ENCODE results near the gene PTPRN2. TPM values are rescaled to one million over a fixed set of nuclear protein-coding genes. Genes with fewer than 3 reads are reported as not detected.

The PTPRN2 gene
- total and polyA plus RNA-seq, 2 of the 8 experiments (the other 6 are each of a cell fraction or from before 2014, with no cell fraction given): 2.6 to 4.5 TPM

DNA sequence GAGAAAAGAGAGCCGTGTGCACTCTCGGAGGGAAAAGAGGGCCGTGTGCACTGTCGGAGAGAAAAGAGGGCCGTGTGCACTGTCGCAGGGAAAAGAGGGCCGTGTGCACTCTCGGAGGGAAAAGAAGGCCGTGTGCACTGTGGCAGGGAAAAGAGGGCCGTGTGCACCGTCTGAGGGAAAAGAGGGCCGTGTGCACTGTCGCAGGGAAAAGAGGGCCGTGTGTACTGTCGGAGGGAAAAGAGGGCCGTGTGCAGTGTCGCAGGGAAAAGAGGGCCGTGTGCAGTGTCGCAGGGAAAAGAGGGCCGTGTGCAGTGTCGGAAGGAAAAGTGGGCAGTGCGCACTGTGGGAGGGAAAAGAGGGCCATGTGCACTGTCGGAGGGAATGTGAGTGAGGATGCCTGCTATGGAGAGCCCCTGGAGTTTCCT, 1062.1 kb downstream of the PTPRN2 start:
- Histone ChIP-seq H2BK12ac (ENCODE audit: low read depth, low read length) (no peak overlapping the region), H3K18ac (ENCODE audit: extremely low read depth, low read length) (no peak overlapping the region), H3K9ac (replicated peaks in 1 of 4; ENCODE audit: extremely low read depth in 1 of 4, low read depth in 3 of 4, low read length in 3 of 4) (no peak overlapping the region), H4K8ac (ENCODE audit: extremely low read depth, insufficient read depth, low read length) (no peak overlapping the region), H2BK120ac (replicated peaks; ENCODE audit: low read depth, low read length) (no peak overlapping the region), H4K91ac (replicated peaks; ENCODE audit: insufficient read length, low read length) (no peak overlapping the region), H2BK20ac (ENCODE audit: low read length) (no peak overlapping the region), H3K9me3 (ENCODE audit: insufficient read depth in 2 of 2, low read depth in 1 of 2, low read length in 1 of 2) (no peaks in the 10 kb centered on the region), H2BK15ac (ENCODE audit: low read length) (no peak overlapping the region), H3K79me1 (ENCODE audit: low read depth, low read length) (no peaks in the 10 kb centered on the region), H3K4ac (replicated peaks; ENCODE audit: insufficient read length, low read depth, low read length) (no peak overlapping the region), H3K36me3 (ENCODE audit: control insufficient read depth in 2 of 4, insufficient read depth in 4 of 4, low read length in 3 of 4) (no peaks in the 10 kb centered on the region), H4K5ac (ENCODE audit: insufficient read length, low read depth, low read length) (no peak overlapping the region), H3K23me2 (ENCODE audit: low read depth, low read length) (no peaks in the 10 kb centered on the region), H3K27ac (ENCODE audit: low read depth, low read length) (no peak overlapping the region), H4K20me1 (replicated peaks in 1 of 2; ENCODE audit: control insufficient read depth in 1 of 2, insufficient read depth in 2 of 2, low read length in 2 of 2) (no peaks in the 10 kb centered on the region), H3K23ac (ENCODE audit: insufficient read length) (no peak overlapping the region), H3K79me2 (ENCODE audit: control insufficient read depth in 1 of 2, insufficient read depth in 2 of 2, low read length in 2 of 2) (no peaks in the 10 kb centered on the region), H2AFZ (ENCODE audit: low read length) (no peak overlapping the region), H3K4me2 (ENCODE audit: insufficient read depth in 1 of 2, low read depth in 2 of 2, low read length in 2 of 2) (no peak overlapping the region), H3K14ac (ENCODE audit: insufficient read length) (no peak overlapping the region), H3K4me1 (replicated peaks in 1 of 4; ENCODE audit: control insufficient read depth in 3 of 4, insufficient read depth in 4 of 4, low read length in 3 of 4) (no peaks in the 10 kb centered on the region; a peak in 3 of 7 replicates), H3K4me3 (ENCODE audit: extremely low read depth in 1 of 4, insufficient read depth in 2 of 4, low read depth in 3 of 4, low read length in 4 of 4) (no peak overlapping the region), H3K27me3 (replicated peaks in 1 of 4; ENCODE audit: control insufficient read depth in 3 of 4, extremely low read depth in 1 of 4, insufficient read depth in 3 of 4, low read length in 3 of 4) (no peaks in the 10 kb centered on the region; a peak in 1 of 7 replicates), H2BK5ac (ENCODE audit: low read depth, low read length) (no peak overlapping the region; the same call in 1 of the 2 replicates), H3K56ac (replicated peaks; ENCODE audit: insufficient read length, low read depth, low read length) (no peak overlapping the region), H2AK5ac (ENCODE audit: low read depth, low read length) (no peak overlapping the region)
- DNase-seq (ENCODE audit: low read depth in 1 of 2, low spot score in 2 of 2) (peak in 1 of 2 experiments; percentile 40), FAIRE-seq (no peak)
- WGBS, 2 experiments (ENCODE audit: extremely low coverage in 1 of 2, insufficient coverage in 1 of 2, insufficient read length in 1 of 2, insufficient replicate concordance in 2 of 2, low coverage in 1 of 2, low lambda C conversion rate in 2 of 2, missing lambda C conversion rate in 1 of 2): 70% methylated on average over 23 of the region's 23 CpGs; no CpG with 5 or more reads in 1 of the 2 experiments
- TF ChIP-seq PHF8 (conservative IDR thresholded peaks at IDR 0.05; ENCODE audit: low read depth, low read length) (no peak), BRCA1 (IDR thresholded peaks at IDR 0.05; ENCODE audit: low read depth, low read length) (no peak), EZH2 (IDR thresholded peaks at IDR 0.05; ENCODE audit: low read depth, low read length, severe bottlenecking) (no peak), KDM1A (IDR thresholded peaks at IDR 0.05; ENCODE audit: borderline replicate concordance, low read length) (peak; percentile 23; the same call in 1 of the 2 replicates)
- TF ChIP-seq, protein P1, sequence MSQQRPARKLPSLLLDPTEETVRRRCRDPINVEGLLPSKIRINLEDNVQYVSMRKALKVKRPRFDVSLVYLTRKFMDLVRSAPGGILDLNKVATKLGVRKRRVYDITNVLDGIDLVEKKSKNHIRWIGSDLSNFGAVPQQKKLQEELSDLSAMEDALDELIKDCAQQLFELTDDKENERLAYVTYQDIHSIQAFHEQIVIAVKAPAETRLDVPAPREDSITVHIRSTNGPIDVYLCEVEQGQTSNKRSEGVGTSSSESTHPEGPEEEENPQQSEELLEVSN (IDR thresholded peaks at IDR 0.05): peak; percentile 61; the same call in 1 of the 2 replicates
- TF ChIP-seq, protein P2, sequence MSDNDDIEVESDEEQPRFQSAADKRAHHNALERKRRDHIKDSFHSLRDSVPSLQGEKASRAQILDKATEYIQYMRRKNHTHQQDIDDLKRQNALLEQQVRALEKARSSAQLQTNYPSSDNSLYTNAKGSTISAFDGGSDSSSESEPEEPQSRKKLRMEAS (IDR thresholded peaks at IDR 0.05): peak; percentile 69
- ChIA-PET POLR2A (ENCODE audit: partially characterized antibody) (no interaction called here), CTCF (ENCODE audit: partially characterized antibody) (no interaction called here)

Data from H1 (cell line).